ENCODE data around the gene GANC. TPM values are rescaled to one million over a fixed set of nuclear protein-coding genes. Genes with fewer than 3 reads are reported as not detected.

GANC gene
- total and polyA plus RNA-seq, 2 experiments from 2014 or later: 7.4 to 12.6 TPM

DNA sequence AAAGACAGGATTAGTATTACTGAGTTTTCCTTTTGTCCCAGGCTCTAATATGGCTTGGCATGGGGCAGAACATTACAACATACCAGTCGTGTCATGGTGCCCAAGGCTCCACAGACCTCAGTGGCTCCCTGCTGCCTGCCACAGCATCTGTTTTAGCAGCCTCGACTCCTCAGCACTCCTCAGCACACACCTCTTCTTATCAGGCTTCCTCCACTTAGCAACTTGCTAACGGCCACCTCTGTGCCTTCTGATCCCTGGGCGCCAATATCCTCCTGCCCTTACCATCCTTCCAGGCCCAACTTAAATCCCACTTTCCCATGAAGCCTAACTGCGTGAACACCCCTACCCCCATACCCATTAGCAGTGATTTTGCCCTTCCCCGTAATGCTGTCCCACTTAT is 80.1 kb downstream of the GANC start:
- no peaks in the 10 kb centered on the region for H3K4me1 Mint-ChIP-seq
- no peak for DNase-seq (ENCODE audit: low spot score)
- TF ChIP-seq CTCF (conservative IDR thresholded peaks at IDR 0.05; ENCODE audit: low read depth in 2 of 2) (no peak), CREB1 (CRISPR knock-in tag; IDR thresholded peaks at IDR 0.05; ENCODE audit: low read depth) (no peak), NANOG (IDR thresholded peaks at IDR 0.05; ENCODE audit: borderline replicate concordance) (no peak), STAT1 (IDR thresholded peaks at IDR 0.05; ENCODE audit: unreplicated experiment) (no peak), POLR2AphosphoS5 (IDR thresholded peaks at IDR 0.05; ENCODE audit: low read depth) (no peak), JUNB (IDR thresholded peaks at IDR 0.05; ENCODE audit: unreplicated experiment) (no peak), ZNF462 (CRISPR knock-in tag; IDR thresholded peaks at IDR 0.05) (no peak), ZNF114 (CRISPR knock-in tag; IDR thresholded peaks at IDR 0.05) (no peak), REST (IDR thresholded peaks at IDR 0.05; ENCODE audit: unreplicated experiment) (no peak), EZH2 (IDR thresholded peaks at IDR 0.05; ENCODE audit: low read depth, unreplicated experiment) (no peak), ZNF331 (CRISPR knock-in tag; IDR thresholded peaks at IDR 0.05; ENCODE audit: low read depth) (no peak), EZH2phosphoT487 (IDR thresholded peaks at IDR 0.05; ENCODE audit: unreplicated experiment) (no peak), ETS1 (IDR thresholded peaks at IDR 0.05) (no peak)
- Histone ChIP-seq H2AFZ (no peak overlapping the region), H3K27ac (ENCODE audit: low read depth) (no peak overlapping the region), H3K27me3 (ENCODE audit: insufficient read depth) (no peaks in the 10 kb centered on the region), H3K79me2 (replicated peaks; ENCODE audit: insufficient read depth) (no peaks in the 10 kb centered on the region), H3K4me3 (no peak overlapping the region), H4K20me1 (replicated peaks; ENCODE audit: insufficient read depth) (no peaks in the 10 kb centered on the region), H3K36me3 (ENCODE audit: insufficient read depth) (no peaks in the 10 kb centered on the region), H3K4me1 (ENCODE audit: insufficient read depth) (no peaks in the 10 kb centered on the region), H3K4me2 (no peak overlapping the region), H3F3A (replicated peaks; ENCODE audit: low read depth) (no peaks in the 10 kb centered on the region), H3K9me2 (ENCODE audit: insufficient read depth) (no peaks in the 10 kb centered on the region)
- no peaks in the 10 kb centered on the region for H3K9me3 Mint-ChIP-seq
- H3K36me3 Mint-ChIP-seq (ENCODE audit: low read depth): no peaks in the 10 kb centered on the region
- ATAC-seq: no peak
- no peak overlapping the region for H3K27ac Mint-ChIP-seq
- H3K4me3 Mint-ChIP-seq: no peak overlapping the region
- H3K27me3 Mint-ChIP-seq (ENCODE audit: insufficient read depth, low read depth, poor library complexity): peaks cover 2% of the 10 kb centered on the region

Data from GM23338 (cell line).